T-helper 17 cell (primary cell): ENCODE results near the gene CNN1. TPM values are rescaled to one million over a fixed set of nuclear protein-coding genes. Genes with fewer than 3 reads are reported as not detected.

Experiments used
- ATAC-seq: fragments of 150-1000 bp; cut with Tn5 transposase; 2 replicates; pipeline ENCODE4 v1.10.0; 2021; ENCODE audit warnings: mild to moderate bottlenecking, moderate library complexity
- DNase-seq, 3 donors: peaks; one replicate each; pipeline versions ENCODE4 v3.0.0 to v3.0.0-alpha.2; 2020 to 2021
- H3K9me3 ChIP-seq: one replicate; pipeline ENCODE4 v1.7.0; 2013; ENCODE audit warnings: low read length, mild to moderate bottlenecking; ENCODE audit not compliant: control insufficient read depth, poor library complexity, severe bottlenecking
- H3K27ac Mint-ChIP-seq: one replicate; pipeline ENCODE4 v1.8.0; 2022; ENCODE audit warnings: mild to moderate bottlenecking, moderate library complexity, mixed read lengths
- H3K27me3 Mint-ChIP-seq: one replicate; pipeline ENCODE4 v1.8.0; 2022; ENCODE audit warnings: mixed read lengths
- H3K36me3 Mint-ChIP-seq: one replicate; pipeline ENCODE4 v1.8.0; 2022; ENCODE audit warnings: low read depth, mixed read lengths
- H3K4me1 Mint-ChIP-seq: one replicate; pipeline ENCODE4 v1.8.0; 2022; ENCODE audit warnings: mild to moderate bottlenecking, mixed read lengths
- H3K4me3 Mint-ChIP-seq: one replicate; pipeline ENCODE4 v1.8.0; 2022; ENCODE audit warnings: mild to moderate bottlenecking, moderate library complexity, mixed read lengths
- total RNA-seq, 4 donors: library from RNA in 2 of 4; stranded (reverse) in 2 of 4; gene quantifications; one replicate each; pipeline ENCODE4 v1.2.3 and lab custom pipeline; 2022 to 2026

CNN1 gene
- total RNA-seq, 2 donors from 2014 or later = 2.6 TPM; not detected in 1

GRCh38 chr19:11541238-11541637 is 2.6 kb downstream of the CNN1 start:
- H3K27ac Mint-ChIP-seq = no peak overlapping the region
- H3K36me3 Mint-ChIP-seq = peaks cover 2% of the 10 kb centered on the region
- no peaks in the 10 kb centered on the region for H3K9me3 ChIP-seq
- DNase-seq = no peak
- H3K4me1 Mint-ChIP-seq = peaks cover 5% of the 10 kb centered on the region
- H3K4me3 Mint-ChIP-seq = no peak overlapping the region
- peaks cover 32% of the 10 kb centered on the region for H3K27me3 Mint-ChIP-seq
- no peak for ATAC-seq

GRCh38 chr19:11547929-11548700 is 9.5 kb downstream of the CNN1 start:
- no peak for ATAC-seq
- no peak for DNase-seq
- H3K27me3 Mint-ChIP-seq = peaks cover 8% of the 10 kb centered on the region
- no peak overlapping the region for H3K4me3 Mint-ChIP-seq
- H3K9me3 ChIP-seq = no peaks in the 10 kb centered on the region
- H3K27ac Mint-ChIP-seq = no peak overlapping the region
- peaks cover 3% of the 10 kb centered on the region for H3K4me1 Mint-ChIP-seq
- H3K36me3 Mint-ChIP-seq = no peaks in the 10 kb centered on the region

- H3K9me3 ChIP-seq = no peaks in the 10 kb centered on the region
- no peak for ATAC-seq
- no peak overlapping the region for H3K27ac Mint-ChIP-seq
- no peaks in the 10 kb centered on the region for H3K36me3 Mint-ChIP-seq
- no peak for DNase-seq
- H3K4me1 Mint-ChIP-seq = peaks cover 5% of the 10 kb centered on the region
- H3K4me3 Mint-ChIP-seq = no peak overlapping the region
- no peaks in the 10 kb centered on the region for H3K27me3 Mint-ChIP-seq
Observed at GRCh38 chr19:11549386-11549953, 10.8 kb downstream of the CNN1 start.

- Mint-ChIP-seq H3K27ac (no peak overlapping the region), H3K36me3 (no peaks in the 10 kb centered on the region), H3K27me3 (no peaks in the 10 kb centered on the region), H3K4me3 (no peak overlapping the region), H3K4me1 (peaks cover 5% of the 10 kb centered on the region)
- ATAC-seq (no peak), DNase-seq (no peak)
- no peaks in the 10 kb centered on the region for H3K9me3 ChIP-seq
Observed at GRCh38 chr19:11550265-11550664, 11.6 kb downstream of the CNN1 start.

GRCh38 chr19:11551603-11552235 is 13.1 kb downstream of the CNN1 start:
- Mint-ChIP-seq H3K4me3 (no peak overlapping the region), H3K36me3 (peaks cover 3% of the 10 kb centered on the region), H3K27ac (no peak overlapping the region), H3K4me1 (peaks cover 17% of the 10 kb centered on the region), H3K27me3 (no peaks in the 10 kb centered on the region)
- DNase-seq (no peak), ATAC-seq (no peak)
- no peaks in the 10 kb centered on the region for H3K9me3 ChIP-seq

GRCh38 chr19:11552666-11553372 is 14.2 kb downstream of the CNN1 start:
- ATAC-seq = no peak
- no peak overlapping the region for H3K4me3 Mint-ChIP-seq

GRCh38 chr19:11554160-11554559 is 15.5 kb downstream of the CNN1 start:
- Mint-ChIP-seq H3K36me3 (peaks cover 4% of the 10 kb centered on the region), H3K4me3 (peak overlapping the region; percentile 70), H3K27me3 (no peaks in the 10 kb centered on the region), H3K4me1 (peaks cover 30% of the 10 kb centered on the region), H3K27ac (peak overlapping the region; percentile 34)
- DNase-seq = no peak
- no peak for ATAC-seq
- H3K9me3 ChIP-seq = no peaks in the 10 kb centered on the region

More at GRCh38 chr19:11552666-11553372, 14.2 kb downstream of the CNN1 start:
- H3K36me3 Mint-ChIP-seq = peaks cover 3% of the 10 kb centered on the region
- no peaks in the 10 kb centered on the region for H3K9me3 ChIP-seq
- H3K4me1 Mint-ChIP-seq = peaks cover 23% of the 10 kb centered on the region
- peak overlapping the region; percentile 34 for H3K27ac Mint-ChIP-seq
- DNase-seq = no peak
- no peaks in the 10 kb centered on the region for H3K27me3 Mint-ChIP-seq

GRCh38 chr19:11555246-11555645 is 16.6 kb downstream of the CNN1 start:
- H3K9me3 ChIP-seq = no peaks in the 10 kb centered on the region
- peaks cover 6% of the 10 kb centered on the region for H3K36me3 Mint-ChIP-seq
- no peaks in the 10 kb centered on the region for H3K27me3 Mint-ChIP-seq
- ATAC-seq = no peak
- H3K4me3 Mint-ChIP-seq = peak overlapping the region; percentile 50
- DNase-seq = no peak
- no peak overlapping the region for H3K27ac Mint-ChIP-seq
- peaks cover 34% of the 10 kb centered on the region for H3K4me1 Mint-ChIP-seq

GRCh38 chr19:11556634-11557420 is 18.2 kb downstream of the CNN1 start:
- H3K4me3 Mint-ChIP-seq = peak overlapping the region; percentile 78
- no peak for DNase-seq
- peaks cover 6% of the 10 kb centered on the region for H3K36me3 Mint-ChIP-seq
- H3K27me3 Mint-ChIP-seq = no peaks in the 10 kb centered on the region
- H3K27ac Mint-ChIP-seq = peak overlapping the region; percentile 72
- ATAC-seq = no peak
- peaks cover 40% of the 10 kb centered on the region for H3K4me1 Mint-ChIP-seq
- H3K9me3 ChIP-seq = no peaks in the 10 kb centered on the region

- no peaks in the 10 kb centered on the region for H3K27me3 Mint-ChIP-seq
- H3K9me3 ChIP-seq = no peaks in the 10 kb centered on the region
Observed at GRCh38 chr19:11558881-11559828, 20.5 kb downstream of the CNN1 start, which contains the start of gene ELOF1. ELOF1 (minus strand) TSS chr19:11559230; CDS start chr19:11554347, 4,883 bp downstream.

GRCh38 chr19:11560404-11561051 is 21.9 kb downstream of the CNN1 start:
- DNase-seq (peak in 1 of 3 donors; percentile 25), ATAC-seq (peak; percentile 45)
- H3K27me3 Mint-ChIP-seq = no peaks in the 10 kb centered on the region
- no peaks in the 10 kb centered on the region for H3K9me3 ChIP-seq
- peaks cover 36% of the 10 kb centered on the region for H3K4me1 Mint-ChIP-seq
- H3K4me3 Mint-ChIP-seq = peak overlapping the region; percentile 85
- H3K27ac Mint-ChIP-seq = peak overlapping the region; percentile 75
- H3K36me3 Mint-ChIP-seq = peaks cover 6% of the 10 kb centered on the region

More at GRCh38 chr19:11558881-11559828, 20.5 kb downstream of the CNN1 start, which contains the start of gene ELOF1:
- peak within 1 kb of the TSS; percentile 86 for H3K27ac Mint-ChIP-seq
- H3K4me1 Mint-ChIP-seq = peaks cover 40% of the 10 kb centered on the region
- H3K36me3 Mint-ChIP-seq = peaks cover 6% of the 10 kb centered on the region
- H3K4me3 Mint-ChIP-seq = peak within 1 kb of the TSS; percentile 98
- ATAC-seq (peak; percentile 94), DNase-seq (peak; percentile 92 to 94 (median 93))
